Measurements from ENCODE around the gene RAB12.

GRCh38 chr18:8605974-8606373 is 3.3 kb upstream of the RAB12 start:
- no peak for TF ChIP-seq CSDC2 (CRISPR knock-in tag; IDR thresholded peaks at IDR 0.05)
- TF ChIP-seq SNAI2 (CRISPR knock-in tag; IDR thresholded peaks at IDR 0.05): no peak
- TF ChIP-seq BACH2 (CRISPR knock-in tag; IDR thresholded peaks at IDR 0.05; ENCODE audit: borderline replicate concordance): no peak
- no peak for TF ChIP-seq RARB (CRISPR knock-in tag; IDR thresholded peaks at IDR 0.05)
- no peak for TF ChIP-seq ARNTL (CRISPR knock-in tag; IDR thresholded peaks at IDR 0.05; ENCODE audit: borderline replicate concordance, low read depth)
- no peak for TF ChIP-seq ZC3H10 (CRISPR knock-in tag; IDR thresholded peaks at IDR 0.05)
- TF ChIP-seq ESRRG (CRISPR knock-in tag; IDR thresholded peaks at IDR 0.05): no peak
- no peak for TF ChIP-seq PPARA (CRISPR knock-in tag; IDR thresholded peaks at IDR 0.05; ENCODE audit: borderline replicate concordance)

All from SK-N-SH treated with all-trans-retinoic acid at 6 μM for 48 hours (cell line).